Measurements from ENCODE around the gene RAP1A.

Gene RAP1A

DNA sequence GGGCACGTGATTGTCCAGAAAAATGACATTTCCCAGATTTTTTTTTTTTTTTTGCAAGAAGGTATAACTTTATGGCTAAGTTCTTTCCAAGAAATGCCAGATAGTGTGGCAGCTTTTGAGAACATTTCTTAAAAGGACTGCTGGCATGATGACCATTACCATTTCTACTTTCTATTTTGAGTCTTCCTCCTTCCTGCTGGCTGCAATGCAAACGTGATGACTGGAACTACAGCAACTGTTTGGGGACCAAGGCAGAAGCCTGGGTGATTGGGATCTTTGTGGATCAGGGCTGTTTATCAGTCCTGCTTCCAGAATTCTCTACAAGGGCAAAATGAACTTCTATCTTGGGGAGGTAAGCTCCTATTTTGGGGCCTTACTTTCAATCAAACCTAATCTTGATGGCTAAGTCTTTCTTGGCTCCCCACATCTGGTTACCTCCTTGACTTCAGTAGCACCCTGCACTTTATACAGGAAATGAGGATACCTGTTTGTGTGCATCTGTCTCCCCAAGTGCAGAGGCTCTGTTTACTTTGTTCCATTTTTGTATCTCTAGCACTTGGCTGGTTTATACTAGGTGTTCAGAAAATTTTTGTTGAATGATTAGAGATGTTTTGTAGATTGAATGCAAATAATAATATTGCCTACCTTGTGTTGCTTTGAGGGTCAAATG is 132.5 kb downstream of the RAP1A start:
- Histone ChIP-seq H3K4me2 (no peak overlapping the region), H2AFZ (ENCODE audit: low read depth) (no peak overlapping the region), H3K9ac (no peak overlapping the region), H3K4me1 (ENCODE audit: low read depth, poor library complexity, severe bottlenecking) (peaks cover 12% of the 10 kb centered on the region), H4K20me1 (ENCODE audit: insufficient read depth) (no peaks in the 10 kb centered on the region), H3K36me3 (ENCODE audit: insufficient read depth) (no peaks in the 10 kb centered on the region), H3K4me3 (IDR thresholded peaks at IDR 0.05; ENCODE audit: insufficient read depth, low read depth, low read length) (no peak overlapping the region), H3K79me2 (ENCODE audit: insufficient read depth, low read depth) (peaks cover 8% of the 10 kb centered on the region), H3K27me3 (ENCODE audit: insufficient read depth, low read depth) (no peaks in the 10 kb centered on the region), H3K27ac (no peak overlapping the region)
- TF ChIP-seq, protein P1, sequence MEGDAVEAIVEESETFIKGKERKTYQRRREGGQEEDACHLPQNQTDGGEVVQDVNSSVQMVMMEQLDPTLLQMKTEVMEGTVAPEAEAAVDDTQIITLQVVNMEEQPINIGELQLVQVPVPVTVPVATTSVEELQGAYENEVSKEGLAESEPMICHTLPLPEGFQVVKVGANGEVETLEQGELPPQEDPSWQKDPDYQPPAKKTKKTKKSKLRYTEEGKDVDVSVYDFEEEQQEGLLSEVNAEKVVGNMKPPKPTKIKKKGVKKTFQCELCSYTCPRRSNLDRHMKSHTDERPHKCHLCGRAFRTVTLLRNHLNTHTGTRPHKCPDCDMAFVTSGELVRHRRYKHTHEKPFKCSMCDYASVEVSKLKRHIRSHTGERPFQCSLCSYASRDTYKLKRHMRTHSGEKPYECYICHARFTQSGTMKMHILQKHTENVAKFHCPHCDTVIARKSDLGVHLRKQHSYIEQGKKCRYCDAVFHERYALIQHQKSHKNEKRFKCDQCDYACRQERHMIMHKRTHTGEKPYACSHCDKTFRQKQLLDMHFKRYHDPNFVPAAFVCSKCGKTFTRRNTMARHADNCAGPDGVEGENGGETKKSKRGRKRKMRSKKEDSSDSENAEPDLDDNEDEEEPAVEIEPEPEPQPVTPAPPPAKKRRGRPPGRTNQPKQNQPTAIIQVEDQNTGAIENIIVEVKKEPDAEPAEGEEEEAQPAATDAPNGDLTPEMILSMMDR (conservative IDR thresholded peaks at IDR 0.05; ENCODE audit: low read depth, low read length): no peak

- peak overlapping the region; percentile 78; the same call in 1 of the 2 replicates for H3K9ac ChIP-seq
- H3K79me2 ChIP-seq (ENCODE audit: insufficient read depth, low read depth): peaks cover 19% of the 10 kb centered on the region
- H3K4me3 ChIP-seq (IDR thresholded peaks at IDR 0.05; ENCODE audit: insufficient read depth, low read depth, low read length): peak overlapping the region; percentile 33
- TF ChIP-seq, protein P1 (conservative IDR thresholded peaks at IDR 0.05; ENCODE audit: low read depth, low read length): no peak
- no peaks in the 10 kb centered on the region for H4K20me1 ChIP-seq (ENCODE audit: insufficient read depth)
- H3K27me3 ChIP-seq (ENCODE audit: insufficient read depth, low read depth): no peaks in the 10 kb centered on the region
- H3K4me2 ChIP-seq: peak overlapping the region; percentile 46
- peak overlapping the region; percentile 75 for H3K27ac ChIP-seq
- peak overlapping the region; percentile 91 for H2AFZ ChIP-seq (ENCODE audit: low read depth)
- no peaks in the 10 kb centered on the region for H3K36me3 ChIP-seq (ENCODE audit: insufficient read depth)
- peaks cover 17% of the 10 kb centered on the region for H3K4me1 ChIP-seq (ENCODE audit: low read depth, poor library complexity, severe bottlenecking)
These were observed 135.4 kb downstream of the RAP1A start for GRCh38 chr1:111754984-111755330.

DNA sequence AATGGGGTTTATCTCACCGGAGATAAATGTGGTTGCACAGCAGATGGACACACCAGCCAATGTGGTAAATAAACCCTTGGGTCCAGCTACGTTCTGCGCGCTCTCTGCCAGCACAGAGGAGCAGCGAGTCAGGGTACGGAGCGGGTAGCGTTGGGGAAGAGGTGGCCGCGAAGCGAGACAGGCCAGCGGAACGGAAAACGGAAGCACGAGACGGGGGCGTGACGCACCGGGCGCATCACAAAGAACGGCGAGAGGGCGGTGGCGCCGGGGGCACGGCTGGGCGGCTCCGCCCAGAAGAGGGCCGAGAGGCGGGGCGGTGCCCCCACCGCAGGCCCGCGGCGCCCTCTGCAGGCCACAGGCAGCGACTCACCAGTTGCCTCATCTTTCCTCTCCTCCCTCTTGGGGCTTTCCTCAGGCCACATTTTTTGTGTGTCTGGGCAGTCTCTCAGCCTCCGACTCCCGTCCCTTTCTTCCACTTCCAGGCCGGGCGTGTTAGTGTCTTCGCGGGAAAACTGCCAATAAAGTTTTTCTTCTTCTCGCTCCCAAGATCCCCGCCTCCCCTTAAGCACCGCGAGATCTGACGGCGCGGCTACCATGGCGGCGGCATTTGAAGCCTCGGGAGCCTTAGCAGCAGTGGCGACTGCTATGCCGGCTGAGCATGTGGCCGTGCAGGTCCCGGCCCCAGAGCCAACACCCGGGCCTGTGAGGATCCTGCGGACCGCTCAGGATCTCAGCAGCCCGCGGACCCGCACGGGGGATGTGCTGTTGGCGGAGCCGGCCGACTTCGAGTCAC is 135.9 kb downstream of the RAP1A start, which contains the start of gene DDX20:
Gene DDX20 (plus strand): TSS at position 571 of the 793 bp plus-strand sequence. CDS start 24 bp downstream, at position 595.
- Histone ChIP-seq H3K4me3 (IDR thresholded peaks at IDR 0.05; ENCODE audit: insufficient read depth, low read depth, low read length) (peak within 1 kb of the TSS; percentile 44), H3K9ac (peak within 1 kb of the TSS; percentile 78), H3K4me1 (ENCODE audit: low read depth, poor library complexity, severe bottlenecking) (peaks cover 17% of the 10 kb centered on the region), H2AFZ (ENCODE audit: low read depth) (peak within 1 kb of the TSS; percentile 91), H3K27me3 (ENCODE audit: insufficient read depth, low read depth) (no peaks in the 10 kb centered on the region), H3K36me3 (ENCODE audit: insufficient read depth) (no peaks in the 10 kb centered on the region), H3K79me2 (ENCODE audit: insufficient read depth, low read depth) (peaks cover 19% of the 10 kb centered on the region), H3K27ac (peak within 1 kb of the TSS; percentile 75), H4K20me1 (ENCODE audit: insufficient read depth) (no peaks in the 10 kb centered on the region), H3K4me2 (peak within 1 kb of the TSS; percentile 93)
- TF ChIP-seq, protein P1 (conservative IDR thresholded peaks at IDR 0.05; ENCODE audit: low read depth, low read length): peak; percentile 67

GRCh38 chr1:111756124-111756513 is 136.5 kb downstream of the RAP1A start:
- Histone ChIP-seq H3K27me3 (ENCODE audit: insufficient read depth, low read depth) (no peaks in the 10 kb centered on the region), H3K4me3 (IDR thresholded peaks at IDR 0.05; ENCODE audit: insufficient read depth, low read depth, low read length) (peak overlapping the region; percentile 44), H3K36me3 (ENCODE audit: insufficient read depth) (no peaks in the 10 kb centered on the region), H3K9ac (peak overlapping the region; percentile 78), H3K4me2 (peak overlapping the region; percentile 93), H3K27ac (peak overlapping the region; percentile 75), H2AFZ (ENCODE audit: low read depth) (peak overlapping the region; percentile 91), H4K20me1 (ENCODE audit: insufficient read depth) (no peaks in the 10 kb centered on the region), H3K4me1 (ENCODE audit: low read depth, poor library complexity, severe bottlenecking) (peaks cover 17% of the 10 kb centered on the region), H3K79me2 (ENCODE audit: insufficient read depth, low read depth) (peaks cover 19% of the 10 kb centered on the region)
- TF ChIP-seq, protein P1 (conservative IDR thresholded peaks at IDR 0.05; ENCODE audit: low read depth, low read length): no peak

All from KMS-11 (cell line).